Stimulated activated CD8-positive, alpha-beta memory T cell treated with anti-CD3 and anti-CD28 coated beads, Interleukin-4, amount 100 ng/mL, for 24 hours (primary cell): Measurements from ENCODE around the gene PARP16.
"Not testable (repeated sequence)": the region's sequence is repeated elsewhere in the genome, so short reads cannot be mapped to it uniquely, and the experiment has no call there.

Experiments used
- DNase-seq: peaks from one replicate; pipeline ENCODE4 v3.0.0-alpha.2; 2020; ENCODE audit warnings: low read depth

Gene PARP16

DNA sequence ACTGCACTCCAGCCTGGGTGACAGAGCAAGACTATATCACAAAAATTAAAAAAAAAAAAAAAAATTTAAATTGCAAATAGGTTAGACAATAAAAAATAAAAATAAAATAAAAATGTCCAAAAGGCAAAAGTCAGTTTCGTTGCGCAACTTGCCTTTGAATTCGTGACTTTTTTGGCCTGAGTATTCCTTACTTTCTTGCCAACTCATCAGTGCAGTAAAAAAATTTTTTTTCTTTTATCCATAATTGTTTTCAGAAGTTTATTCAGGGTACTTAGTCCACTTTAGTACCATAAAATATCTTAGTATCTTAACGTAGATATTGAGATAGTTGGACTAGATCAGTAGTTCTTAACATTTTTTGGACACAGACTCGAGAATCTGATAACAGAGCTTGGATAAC, 53.0 kb downstream of the PARP16 start:
- DNase-seq = no peak

DNA sequence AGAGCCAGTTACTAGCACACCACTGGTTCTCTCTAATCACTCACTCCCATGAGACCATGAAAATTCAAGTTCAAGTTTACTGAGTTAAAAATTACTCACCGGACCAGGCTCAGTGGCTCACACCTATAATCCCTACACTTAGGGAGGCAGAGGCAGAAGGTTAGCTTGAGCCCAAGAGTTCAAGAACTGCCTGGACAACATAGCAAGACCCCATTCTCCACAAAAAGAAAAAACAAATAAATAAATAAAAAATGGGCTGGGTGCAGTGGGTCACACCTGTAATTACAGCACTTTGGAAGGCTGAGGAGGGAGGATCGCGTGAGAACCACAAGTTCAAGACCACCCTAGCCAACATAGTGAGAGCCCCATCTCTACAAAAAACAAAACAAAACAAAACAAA, 54.2 kb downstream of the PARP16 start:
- no peak for DNase-seq

DNA sequence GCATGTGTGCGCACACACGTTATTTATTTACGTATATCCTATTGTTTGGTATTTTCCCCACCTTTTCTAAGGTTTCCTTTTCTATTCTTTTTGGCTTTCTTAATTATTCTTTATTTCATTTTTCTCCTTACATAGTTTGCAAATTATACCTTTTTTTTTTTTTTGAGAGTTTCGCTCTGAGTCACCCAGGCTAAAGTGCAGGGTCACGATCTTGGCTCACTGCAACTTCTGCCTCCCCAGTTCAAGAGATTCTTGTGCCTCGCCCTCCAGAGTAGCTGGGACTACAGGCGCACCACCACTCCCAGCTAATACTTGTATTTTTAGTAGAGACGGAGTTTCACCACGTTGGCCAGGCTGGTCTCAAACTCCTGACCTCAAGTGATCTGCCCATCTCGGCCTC, 55.4 kb downstream of the PARP16 start:
- no peak for DNase-seq

DNA sequence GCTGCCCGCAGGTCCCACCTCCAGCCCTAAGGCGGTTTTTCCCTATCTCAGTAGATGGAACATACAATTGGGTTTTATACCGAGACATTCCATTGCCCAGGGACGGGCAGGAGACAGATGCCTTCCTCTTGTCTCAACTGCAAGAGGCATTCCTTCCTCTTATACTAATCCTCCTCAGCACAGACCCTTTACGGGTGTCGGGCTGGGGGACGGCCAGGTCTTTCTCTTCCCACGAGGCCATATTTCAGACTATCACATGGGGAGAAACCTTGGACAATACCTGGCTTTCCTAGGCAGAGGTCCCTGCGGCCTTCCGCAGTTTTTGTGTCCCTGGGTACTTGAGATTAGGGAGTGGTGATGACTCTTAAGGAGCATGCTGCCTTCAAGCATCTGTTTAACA, 59.8 kb downstream of the PARP16 start:
- not testable (repeated sequence) for DNase-seq

DNA sequence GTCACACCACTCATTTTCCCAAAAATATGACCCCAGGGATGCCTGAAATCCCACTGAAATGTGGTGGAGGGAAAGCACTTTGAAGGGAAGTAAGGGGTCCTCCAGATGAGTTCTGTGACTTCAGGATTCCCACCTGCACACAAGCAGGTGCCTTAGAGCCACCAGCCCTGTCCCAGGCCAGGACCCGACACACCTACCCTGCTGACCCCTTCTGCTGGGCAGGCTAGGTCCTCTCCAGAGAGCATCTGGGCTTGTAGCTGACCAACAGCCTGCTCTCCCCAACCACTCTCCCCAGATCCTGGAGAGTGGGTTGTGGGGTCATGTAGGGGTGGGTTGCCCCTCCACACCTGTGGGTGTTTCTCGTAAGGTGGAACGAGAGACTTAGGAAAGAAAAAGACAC, 60.5 kb downstream of the PARP16 start:
- DNase-seq = no peak

DNA sequence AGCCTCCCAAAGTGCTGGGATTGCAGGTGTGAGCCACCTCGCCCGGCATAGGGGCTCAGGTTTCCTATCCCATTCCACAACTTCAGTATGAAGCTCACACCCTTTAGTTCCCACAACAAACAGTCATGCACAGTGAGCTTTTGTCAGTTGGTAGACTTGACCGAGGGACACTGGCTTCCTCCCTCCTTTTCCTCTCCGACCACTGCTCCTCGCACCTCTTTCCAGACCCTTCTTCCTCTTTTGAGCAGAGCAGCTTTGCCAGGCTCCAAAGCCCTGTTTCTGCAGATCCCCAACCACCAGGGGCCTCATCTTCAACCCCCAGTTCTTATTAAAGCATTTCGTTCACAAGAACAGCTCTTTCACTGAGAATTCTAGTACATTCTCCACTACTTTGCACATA, 62.7 kb downstream of the PARP16 start:
- no peak for DNase-seq

DNA sequence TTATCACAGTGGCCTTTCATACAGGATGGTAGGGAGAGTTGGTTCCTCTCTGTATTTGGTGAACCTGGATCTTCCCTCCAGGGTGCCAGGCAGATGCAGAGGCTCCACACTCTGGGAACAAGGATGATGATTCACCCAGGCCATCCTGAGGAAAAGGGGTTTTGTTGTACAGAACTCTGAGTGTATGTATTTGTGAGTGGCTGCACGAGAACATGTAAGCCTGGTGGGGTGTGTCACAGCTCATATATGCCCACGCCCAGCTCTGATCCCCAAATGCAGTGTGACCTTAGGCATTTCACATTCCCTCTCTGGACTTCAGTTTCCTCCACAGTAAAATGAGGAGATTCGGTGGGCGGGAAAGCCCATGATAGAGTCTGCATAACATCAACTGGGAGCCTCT, 63.8 kb downstream of the PARP16 start:
- no peak for DNase-seq

DNA sequence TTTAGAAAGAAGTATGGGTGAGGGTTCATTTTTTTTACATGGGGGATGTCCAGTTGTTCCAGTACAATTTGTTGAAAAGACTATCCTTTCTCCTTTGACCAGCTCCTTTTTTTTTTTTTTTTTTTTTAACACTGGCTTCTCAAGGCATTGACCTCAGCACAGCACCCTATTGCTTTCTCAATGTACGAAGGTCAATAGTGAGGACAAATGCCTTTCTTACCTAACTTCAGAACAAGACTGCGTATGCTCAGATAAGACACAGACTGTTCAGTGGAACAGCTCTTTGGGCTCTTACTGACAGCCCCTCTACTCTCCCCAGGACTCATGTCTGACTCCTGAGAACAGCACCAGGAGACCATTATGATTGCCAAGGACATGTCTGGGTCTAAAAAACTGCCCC, 65.0 kb downstream of the PARP16 start:
- no peak for DNase-seq

DNA sequence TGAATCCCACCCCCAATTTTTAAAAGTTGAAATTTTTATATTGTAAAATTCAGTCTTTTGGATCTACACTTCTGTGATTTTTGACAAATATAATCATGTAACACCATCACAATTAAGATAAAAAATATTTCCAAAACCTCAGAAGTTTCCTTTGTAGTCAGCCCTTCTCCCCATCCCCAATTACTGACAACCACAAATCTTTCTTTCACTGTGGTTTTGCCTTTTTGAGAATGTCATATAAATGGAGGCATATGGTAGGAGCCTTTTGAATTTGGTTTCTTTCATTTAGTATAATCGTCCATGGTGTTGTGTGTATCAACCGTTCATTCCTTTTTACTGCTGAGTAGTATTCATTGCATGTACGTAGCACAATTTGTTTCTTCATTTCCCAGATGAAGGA, 67.5 kb downstream of the PARP16 start:
- no peak for DNase-seq

DNA sequence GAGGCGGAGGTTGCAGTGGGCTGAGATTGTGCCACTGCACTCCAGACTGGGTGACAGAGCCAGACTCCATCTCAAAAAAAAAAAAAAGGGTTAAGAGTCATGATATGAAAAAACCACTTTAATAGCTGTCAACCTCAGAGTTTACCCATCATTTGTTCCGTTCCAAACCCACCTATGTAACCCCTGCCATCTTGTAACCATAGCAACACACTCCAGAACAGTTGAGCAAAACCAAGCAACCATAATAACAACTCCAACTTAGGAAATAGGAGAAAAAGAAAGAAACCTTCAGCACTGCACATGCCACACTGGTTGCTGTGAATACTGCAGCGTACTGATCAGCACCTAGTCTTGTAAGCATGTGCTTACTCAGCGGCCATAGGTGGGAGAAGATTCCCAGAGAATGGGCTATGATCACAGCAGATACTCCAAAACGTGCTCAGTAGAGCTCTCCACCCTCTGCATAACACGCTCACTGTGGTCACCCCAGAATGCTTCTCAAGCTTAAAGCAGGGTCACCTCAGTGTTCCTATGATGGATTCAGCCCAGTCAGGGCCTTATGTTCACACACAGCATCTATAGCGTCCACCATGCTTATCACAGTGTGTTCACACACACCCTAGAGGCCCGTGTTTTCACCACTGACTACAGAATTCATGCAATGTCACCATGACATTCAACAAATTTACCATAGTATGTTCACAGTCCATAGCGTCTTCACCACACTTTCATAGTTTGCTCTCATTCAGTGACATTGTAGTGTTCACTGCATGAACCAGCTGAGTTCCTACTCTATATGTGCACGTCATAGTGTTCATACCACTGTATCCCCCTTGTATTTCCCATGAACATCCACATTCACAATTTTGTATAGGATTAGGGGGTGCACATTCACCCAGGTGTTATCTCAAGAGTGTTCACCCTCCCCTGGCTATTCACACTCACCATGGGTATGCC, 68.9 kb downstream of the PARP16 start:
- DNase-seq = no peak

DNA sequence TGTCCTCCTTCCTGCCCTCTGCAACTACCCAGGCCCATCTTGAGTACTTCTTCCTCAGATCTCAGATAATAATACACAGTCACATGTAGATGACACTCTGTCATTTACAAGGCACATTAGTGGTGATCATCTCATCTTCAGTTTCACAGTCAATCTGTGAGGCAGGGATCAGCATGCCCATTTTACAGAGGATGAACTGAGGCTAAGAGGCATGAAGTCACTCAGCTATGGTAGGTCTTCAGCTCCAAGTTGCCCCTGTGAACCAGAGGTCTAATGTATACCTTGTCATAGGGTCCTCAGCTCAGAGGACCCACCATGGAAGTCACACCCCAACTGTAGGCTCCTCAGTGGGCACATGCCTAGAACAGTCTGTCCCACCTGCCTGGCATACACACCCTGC, 71.2 kb downstream of the PARP16 start:
- no peak for DNase-seq

DNA sequence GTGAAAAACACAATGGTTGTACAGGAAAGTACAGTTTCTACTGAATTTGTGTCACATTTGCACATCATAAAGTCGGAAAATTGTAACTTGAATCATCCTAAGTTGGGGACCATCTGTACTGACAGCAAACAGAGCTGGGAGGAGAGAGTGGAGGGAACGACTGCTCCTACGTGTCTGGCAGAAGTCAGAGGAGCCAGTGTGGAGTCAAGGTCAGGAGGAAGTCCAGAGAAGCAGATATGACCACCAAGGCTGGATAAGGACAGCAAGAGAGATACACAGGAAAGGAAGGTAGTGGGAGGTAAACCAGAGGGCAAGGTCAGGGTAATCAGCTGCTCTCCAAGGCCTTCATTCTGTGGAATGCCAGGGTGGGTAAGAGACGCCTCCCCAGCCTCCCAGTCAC, 72.7 kb downstream of the PARP16 start:
- no peak for DNase-seq

DNA sequence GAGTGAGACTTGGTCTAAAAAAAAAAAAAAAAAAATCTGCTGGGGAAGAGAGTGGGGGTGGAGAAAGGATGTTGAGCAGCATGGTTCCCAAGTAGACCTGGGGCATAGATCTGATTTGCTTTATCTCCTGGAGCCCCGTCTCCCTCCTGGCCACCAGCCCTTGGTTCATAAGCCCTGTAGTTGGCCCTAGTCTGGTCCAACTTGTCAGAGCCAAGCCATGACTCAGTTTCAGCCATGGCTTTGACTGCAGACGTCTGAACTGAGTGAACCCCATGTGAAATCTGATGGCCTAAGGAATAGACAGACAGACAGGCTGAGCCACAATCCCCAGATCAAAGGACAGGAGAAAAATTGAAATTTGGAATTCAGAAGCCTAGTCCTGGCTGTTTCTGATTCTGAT, 73.4 kb downstream of the PARP16 start:
- DNase-seq = no peak

DNA sequence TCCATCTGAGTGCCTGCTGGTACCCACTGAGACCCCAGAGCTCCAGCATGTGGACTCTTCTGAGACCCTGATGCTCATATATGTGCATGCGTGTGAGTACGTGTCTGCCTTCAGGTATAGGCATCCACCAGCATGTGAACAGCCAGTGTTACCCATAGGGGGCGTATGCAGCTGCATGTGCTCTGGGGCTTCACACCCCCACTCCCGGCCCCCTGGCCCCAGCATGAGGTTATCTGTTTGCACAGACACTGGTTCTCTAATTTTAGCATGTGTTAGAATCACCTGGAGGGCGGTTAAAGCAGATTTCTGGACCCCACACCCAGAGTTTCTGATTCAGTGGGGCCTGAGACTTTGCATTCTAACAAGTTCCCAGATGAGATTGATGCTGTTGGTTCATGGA, 74.6 kb downstream of the PARP16 start:
- DNase-seq = peak; percentile 24

DNA sequence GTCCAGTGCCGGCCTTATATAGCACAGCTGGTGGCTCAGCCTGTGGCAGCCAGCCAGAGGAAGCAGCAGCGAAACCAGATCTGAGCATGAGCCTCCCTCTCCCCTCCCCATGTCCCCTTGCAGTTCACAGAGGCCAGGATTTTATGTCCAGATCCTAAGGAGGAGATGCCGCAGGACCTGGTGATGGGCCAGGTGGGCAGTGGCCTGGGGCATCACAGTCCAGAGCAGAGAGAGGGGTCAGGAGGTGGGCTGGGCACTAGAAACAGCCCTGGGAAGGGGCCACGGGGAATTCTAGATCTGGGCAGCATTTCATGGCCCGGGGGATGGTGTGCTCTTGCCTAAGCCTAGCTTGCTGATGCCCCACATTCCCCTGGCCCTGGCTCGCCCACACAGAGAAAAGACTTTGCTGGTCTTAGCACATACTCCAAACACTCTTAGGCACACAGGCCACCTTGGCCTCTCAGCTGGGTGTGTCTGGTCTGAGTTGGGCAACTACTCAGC, 75.2 kb downstream of the PARP16 start:
- DNase-seq = no peak

DNA sequence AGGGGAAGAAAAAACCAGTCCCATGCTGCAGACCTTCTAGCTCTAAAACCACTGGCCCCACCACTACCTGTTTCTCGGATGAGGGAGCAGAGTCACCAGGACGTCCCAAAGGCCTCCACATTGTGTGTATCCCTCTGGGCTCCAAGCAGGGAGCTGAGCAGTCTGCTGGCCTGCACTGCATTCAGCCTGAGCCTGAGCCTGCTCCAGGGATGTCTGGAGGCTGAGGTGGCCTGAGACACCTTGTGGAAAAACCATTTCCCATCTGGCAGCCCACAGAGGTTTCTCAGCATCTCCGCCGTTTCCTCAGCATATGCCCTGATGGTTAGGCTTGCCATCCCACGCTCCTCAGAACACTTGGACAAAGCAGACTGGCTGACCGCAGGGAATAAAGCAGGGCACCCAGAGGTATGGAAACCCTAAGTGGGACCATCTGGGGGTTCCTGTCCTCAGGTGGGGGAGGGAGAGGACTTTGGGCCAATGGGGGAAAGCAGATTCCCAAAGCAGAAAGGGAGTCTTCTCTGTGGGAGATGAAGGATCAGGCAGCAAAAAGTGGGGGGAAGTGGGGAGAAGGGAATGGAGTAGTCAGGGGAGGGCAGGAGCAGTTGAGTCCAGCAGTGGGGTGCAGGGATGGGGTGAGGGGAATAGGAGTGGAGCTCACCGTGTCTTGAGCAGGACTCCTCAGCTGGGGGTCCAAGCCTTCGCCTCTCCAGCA, 75.8 kb downstream of the PARP16 start, which contains the start of gene CILP:
CILP (minus strand) TSS at position 704 of the 712 bp plus-strand sequence. CDS start 1,718 bp downstream, outside the sequence.
- DNase-seq = no peak

DNA sequence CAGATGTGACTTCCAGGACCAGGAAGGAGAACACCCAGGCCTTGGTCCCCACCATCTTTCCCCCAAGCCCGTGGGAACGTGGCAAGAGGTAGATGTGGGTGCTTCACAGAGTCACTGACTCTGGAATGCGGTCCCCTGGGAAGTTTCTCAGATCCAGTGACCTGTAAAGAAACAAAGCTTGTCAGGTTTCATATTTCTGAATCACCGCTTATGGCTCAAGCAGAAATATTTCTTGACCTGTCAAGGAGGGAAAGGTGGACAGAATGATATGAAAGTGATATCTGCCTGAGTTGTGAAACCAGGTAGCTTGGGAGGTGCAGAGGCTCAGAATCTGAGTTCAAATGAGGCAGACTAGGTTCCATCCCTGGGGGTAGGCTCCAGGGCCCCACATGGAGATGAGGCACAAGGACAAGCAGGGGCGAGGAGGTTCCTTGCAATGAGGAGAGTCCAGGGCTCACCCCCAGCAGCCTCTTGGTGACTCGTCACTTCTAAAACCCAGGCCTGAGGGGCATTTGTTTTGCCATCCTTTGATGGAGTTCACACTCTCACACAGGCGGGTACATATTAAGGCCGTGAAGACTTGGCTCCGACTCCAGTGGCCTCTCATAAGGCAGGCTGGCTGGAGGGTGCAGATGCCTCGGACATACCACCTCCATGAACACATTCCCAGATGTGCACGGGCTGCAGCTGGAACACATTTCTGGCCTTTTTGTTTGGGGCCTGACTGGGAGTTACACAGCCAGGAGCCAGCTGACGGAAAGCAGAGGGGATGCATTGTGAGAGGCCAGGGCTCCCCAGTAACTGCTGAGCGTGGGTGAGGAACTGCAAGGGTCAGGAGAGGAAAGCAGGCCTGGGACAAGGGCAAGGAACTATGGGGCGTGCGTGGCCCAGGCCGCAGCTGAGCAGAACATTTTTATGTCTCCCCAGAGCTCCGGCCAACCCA, 76.7 kb downstream of the PARP16 start:
- no peak for DNase-seq

DNA sequence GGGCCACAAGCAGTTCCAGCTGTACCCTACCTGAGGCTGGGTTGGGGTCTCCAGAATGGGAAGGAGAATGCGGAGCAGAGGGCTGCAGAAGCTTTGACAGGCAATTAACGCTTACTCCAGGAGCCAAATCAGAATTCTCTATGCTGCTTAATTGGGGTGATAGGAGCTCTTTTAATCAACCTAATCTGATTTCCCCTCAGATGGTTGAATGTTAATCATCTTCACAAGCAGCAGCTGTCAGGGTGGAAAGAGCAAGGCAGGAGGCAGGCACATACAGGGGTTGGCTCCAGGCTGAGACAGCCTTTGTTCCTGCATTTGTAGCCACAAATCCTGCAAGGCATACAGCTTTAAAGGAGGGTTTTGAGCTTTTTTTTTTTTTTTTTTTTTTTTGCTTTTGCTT, 78.0 kb downstream of the PARP16 start:
- DNase-seq = no peak
